NCI-H82 (cell line): ENCODE data around the gene ECE1.

Source experiments
- DNase-seq: peaks from one replicate; lab custom pipeline; 2025; lab: John Stamatoyannopoulos, UW

ECE1 gene

DNA sequence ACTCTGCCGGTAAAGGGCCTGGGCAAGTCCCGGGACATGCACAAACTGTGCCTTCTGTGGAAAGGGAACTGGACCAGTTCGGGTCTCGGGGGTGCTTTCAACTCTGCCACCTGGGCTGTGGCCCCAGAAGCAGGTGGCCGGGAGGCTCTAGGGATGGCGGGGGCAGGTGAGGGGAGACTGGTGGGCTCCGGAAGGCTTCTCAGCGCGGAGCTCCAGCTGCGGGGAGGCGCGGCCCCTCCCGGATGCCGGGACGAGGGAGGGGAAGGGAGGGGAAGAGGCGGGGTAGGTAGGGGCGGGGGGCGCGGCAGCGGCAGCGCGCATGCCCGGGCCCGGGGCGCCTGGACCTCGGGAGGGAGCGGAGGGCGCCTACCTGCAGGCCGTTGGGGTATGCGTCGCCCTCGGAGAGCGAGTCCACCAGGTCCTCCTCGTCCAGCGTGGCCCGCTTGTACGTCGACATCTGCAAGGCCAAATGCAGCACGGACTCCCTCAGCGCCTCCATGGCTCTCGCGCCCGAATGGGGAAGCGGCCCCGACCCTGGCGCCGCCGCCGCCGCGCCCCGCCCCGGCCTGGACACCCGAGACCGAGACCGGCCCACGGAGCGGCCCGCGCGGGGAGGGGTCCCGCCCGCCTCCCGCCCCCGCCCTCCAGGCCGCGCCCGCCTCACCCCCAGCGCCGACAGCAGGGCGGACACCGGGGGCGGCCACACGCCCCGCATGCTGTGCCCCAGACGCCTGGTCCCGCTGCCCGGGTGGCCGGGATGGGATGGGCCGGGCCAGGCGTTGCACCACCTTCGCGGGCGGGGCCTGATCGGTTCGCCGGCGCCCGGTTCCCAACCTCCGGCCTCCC, at the start of gene ECE1:
ECE1 (minus strand) TSS at position 764 of the 846 bp plus-strand sequence; CDS start at position 715, 49 bp downstream.
- peak; percentile 67 for DNase-seq

DNA sequence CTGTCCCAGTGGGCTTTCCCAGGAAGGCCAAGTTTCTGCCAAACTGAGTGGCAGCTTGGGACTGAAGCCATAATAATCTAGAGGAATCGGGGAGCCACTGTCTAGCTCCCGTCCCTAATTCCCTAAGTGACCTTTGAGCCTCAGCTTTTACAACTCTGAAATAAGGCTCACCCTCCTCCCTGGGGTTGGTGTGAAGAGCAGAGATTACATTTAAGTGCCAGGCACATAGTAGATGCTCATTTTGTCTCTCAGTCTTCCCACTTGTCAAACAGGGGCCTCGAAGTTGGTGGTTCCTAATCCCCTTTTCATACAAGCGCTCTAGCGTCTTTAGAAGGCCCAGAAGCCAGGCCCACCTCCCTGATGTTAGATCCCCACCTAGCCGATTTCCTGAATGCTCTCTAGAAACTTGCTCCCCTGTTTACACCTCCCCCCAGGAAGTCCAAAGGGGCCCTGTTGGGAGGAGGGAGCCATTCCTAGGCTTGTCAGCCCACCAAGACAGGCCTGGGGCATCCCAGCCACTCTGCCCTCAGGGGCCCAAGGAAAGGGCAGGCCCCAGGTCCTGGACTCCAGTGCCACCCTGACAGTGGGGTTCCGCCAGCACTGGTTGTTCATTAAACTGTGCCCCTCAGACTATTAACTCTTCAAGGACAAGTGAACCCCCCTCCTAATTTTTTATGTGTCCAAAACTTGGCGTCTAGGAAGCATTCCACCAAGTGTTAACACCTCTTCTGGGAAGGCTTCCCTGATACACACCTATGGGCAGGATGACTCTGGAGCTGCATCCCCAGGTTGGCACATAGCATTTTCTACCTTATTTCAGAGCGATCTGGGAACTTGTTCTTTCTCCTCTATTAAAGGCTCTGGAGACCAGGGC, 49.3 kb upstream of the ECE1 start:
- no peak for DNase-seq

DNA sequence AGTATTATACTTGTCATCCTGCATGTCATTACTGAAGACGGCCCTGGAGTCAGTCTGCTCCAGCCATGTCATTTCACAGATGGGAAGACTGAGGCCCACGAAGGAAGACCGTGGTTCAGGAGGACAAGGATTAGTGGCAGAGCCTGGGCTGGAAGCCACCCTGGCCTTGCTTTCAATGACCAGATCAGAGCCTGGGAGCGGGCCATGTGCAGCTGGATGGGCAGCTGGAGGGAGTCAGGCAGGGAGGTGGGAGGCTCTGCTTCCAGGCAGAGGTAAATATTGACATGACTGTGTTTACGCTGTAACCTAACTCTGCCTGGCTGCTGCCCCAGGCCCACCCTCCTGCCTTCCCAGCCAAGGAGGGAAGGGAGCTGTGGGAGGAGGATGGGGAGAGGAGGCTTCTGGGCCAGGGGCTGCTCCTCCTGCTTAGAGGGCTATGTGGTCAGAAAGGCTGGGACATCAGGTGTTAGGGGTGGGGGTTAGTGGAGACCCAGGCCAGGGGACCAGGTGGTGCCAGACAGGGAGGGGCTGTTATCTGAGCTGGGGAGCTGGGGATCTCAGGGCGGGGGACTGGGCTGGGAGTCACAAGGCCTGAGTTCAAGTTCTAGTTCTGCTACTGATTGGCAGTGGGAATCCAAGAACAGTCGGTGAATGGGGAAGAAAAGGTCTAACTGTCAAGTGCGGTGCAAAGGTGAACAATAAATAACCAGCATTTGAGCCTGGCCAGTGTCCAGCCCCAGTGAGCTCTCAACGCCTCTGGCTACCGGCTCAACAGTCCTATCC, 48.5 kb upstream of the ECE1 start:
- DNase-seq = no peak

DNA sequence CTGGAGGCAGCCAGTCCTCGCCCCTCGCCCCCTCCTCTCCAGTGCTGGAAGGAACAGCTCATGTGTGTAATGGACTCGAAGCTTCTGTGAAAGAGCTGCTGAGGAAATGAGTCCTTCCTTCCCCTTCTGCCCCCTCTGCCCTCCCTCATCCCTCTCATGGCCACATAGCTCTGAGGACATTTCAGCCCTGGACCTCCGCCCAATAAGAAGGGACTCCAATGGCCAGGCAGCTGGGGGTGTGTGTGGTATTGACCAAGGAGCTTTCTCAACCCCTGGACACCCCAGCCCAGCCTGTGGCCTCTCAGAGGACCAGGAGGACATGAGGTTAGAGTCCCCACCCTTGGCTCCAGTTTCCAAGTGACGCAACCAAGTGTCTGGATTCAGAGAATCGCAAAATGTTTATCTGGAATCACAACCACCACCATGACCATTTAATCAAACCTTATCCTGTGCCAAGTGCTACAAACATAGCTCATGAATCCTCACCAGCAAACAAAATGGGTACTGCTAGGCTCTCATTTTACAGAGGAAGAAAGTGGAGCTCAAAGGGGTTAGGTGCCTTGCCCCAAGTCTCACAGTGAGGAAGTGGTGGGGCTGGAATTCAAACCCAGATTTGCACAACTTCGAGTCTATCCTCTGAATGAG, 47.8 kb upstream of the ECE1 start:
- no peak for DNase-seq

DNA sequence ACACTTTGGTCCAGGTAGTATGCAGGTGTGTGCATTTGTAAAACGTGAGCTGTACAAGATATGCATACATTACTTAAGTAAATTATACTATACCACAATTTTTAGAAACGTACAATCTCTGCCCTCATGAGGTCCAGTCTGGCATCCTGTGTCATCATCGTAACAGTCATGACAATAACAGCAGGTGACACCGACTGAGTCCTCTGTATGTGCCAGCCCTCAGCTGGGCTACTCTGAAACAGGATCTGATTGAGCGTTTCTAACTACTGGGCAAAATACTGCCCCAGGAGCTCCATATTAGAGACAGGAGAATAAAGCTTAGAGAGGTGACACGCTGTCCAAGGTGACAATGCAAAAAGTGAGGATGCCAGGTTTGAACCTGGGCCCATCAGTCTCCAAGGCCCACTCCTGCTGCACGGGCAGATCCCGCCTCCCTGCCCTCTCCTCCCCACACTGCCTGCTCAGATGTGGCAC, 47.2 kb upstream of the ECE1 start:
- DNase-seq = no peak

DNA sequence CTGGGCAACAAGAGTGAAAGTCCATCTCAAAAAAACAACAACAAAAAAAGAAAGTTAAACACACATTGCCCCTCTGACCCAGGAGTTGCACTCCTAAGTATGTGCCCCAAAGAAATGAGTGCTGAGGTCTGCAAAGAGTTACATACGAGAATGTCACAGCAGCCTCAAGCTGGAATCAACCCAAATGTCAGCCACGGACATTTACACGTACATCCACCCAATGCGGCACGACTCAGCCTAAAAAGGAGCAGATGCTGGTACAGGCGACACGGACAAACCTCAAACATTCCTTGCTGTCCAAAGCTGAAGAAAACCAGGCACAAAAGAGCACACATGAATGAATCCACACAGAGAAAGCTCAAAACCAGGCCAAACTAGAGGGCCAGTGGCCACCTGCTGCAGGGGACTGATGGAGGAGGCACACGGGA, 46.8 kb upstream of the ECE1 start:
- no peak for DNase-seq

DNA sequence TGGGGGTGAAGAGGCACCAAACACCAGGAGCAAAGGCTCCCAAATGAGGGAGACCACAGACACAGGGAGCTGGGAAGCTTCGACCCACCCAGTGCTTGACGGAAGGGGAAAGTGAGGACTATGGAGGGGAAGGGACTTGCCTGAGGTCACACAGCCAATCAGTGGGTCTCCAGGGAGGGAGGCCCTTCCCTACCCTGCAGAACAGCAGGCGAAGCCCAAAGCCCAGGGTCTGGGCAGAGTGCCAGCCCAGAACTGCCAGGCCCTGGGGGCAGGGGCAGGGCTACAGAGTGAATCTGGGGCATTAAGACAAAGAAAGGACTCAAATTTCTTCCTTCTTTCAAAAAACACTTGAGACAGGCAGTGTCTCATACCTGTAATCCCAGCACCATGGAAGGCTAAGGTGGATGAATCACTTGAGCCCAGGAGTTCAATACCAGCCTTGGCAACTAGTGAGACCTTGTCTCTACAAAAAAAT, 45.5 kb upstream of the ECE1 start:
- no peak for DNase-seq

DNA sequence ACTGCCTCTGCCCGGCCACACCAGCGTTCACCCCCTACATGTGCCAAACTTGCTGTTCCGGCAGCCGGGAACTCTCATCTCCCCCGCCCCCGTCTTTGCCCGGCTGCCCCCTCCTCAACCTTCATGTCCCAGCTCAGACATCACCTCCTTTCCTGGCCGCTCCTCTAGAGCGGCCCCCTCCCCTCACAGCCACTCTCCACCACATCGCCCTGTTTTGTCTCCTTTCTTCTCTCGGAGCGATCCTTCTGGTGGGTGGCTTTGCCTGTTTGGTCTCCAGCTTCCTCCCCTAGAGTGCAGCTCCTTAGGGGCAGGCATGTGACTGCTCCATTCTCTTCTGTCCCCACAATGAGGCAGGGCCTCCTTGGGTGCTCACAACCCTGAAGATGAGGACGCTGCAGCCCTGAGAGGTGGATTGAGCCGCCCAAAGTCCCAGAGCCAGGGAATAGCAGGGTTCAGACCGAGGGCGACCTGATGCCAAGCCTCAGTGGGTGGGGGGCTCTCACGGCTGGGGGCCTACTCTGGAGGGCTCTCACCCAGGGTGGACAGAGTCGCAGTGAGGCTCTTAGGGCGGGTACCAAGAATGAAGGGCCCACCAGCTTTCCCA, 44.9 kb upstream of the ECE1 start:
- no peak for DNase-seq

DNA sequence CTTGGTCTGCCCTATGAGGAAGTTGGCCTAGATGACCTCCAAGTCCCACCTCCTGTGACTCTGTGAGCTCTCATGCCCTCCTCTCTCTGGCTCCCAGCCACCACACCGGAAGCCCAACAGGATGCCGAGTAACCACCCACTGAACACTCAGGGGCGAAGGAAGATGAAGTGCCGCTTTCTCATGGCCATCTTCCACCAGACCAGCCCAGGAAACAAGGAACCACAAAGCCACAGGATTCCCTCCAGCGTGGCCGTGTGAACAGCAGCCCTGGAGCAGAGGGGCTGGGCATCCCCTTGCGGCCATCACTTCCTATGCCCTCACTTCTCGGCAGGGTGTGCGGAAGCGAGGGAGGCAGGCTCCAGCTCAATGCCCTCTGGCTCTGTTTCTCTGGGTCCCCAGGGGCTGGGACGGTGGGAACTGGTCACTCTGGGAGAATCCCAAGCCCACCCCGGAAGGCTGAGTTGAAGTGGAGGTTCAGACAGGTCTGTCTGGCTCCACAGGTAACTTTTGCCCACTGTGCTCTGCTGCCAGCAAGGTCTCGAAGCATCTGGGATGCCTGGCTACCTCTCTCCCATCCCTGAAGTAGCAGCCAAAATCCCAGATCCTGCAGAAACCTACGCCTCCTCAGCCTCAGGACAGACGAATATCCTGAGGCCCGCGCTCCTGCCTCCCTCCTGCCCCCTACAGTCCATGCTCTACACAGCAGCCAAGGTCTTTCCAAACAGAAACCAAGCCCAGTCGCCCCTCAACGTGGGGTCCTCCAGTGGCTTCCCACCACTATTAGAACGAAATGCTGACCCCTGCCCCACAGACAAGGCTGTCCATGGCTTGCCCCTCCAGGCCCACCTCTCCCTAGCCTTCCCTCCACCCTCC, 44.2 kb upstream of the ECE1 start:
- DNase-seq = peak; percentile 57

DNA sequence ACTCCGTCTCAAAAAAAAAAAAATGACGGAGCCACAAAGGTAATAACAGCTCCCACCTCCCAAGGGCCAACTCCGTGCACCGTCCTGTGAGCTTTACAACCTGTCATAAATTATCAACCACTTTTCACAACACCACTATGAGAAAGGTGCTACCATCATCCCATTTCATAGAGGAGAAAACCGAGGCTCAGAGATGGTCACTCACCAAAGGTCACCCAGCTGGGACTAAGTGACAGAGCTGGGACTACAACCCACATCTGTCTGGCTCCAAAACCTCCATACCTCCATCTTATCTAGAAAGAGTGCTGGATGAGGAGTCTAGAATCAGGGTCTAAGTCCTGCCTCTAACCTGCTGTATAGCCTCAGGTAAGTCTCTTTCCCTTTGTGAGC, 43.6 kb upstream of the ECE1 start:
- no peak for DNase-seq

DNA sequence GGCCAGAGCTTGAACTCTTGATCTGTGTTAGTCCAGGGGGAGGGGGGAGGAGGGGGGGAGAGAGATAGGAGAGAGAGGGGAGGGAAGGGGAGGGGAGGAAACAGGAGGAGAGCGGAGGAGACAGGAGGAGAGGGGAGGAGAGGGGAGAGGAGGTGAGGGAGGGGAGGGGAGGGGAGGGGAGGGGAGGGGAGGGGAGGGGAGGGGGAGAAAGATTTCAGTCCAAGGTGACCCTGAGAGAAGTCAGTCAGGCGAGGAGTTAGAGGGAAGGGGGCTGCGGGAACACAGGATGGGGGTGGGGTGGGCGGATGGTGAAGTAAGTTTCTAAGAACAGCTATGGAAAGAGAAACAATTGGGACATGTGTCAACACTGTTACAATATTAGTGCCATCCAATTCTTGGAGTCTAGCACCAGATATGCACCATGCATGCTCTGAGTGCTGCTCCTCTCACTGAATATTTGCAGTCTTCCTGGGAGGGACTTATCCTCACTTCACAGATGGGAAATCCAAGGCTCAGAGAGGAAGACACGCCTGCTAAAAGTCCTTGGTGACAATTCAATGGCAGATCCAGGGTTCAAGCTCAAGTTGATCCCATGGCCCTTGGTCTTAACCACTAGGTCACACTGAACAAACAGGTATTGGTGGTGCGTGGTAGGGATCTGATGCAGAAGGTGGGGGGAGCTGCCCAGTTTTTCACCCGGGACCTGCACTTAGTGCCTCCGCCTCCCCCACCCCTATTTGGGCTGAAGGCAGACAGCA, 42.5 kb upstream of the ECE1 start:
- DNase-seq = peak; percentile 59

DNA sequence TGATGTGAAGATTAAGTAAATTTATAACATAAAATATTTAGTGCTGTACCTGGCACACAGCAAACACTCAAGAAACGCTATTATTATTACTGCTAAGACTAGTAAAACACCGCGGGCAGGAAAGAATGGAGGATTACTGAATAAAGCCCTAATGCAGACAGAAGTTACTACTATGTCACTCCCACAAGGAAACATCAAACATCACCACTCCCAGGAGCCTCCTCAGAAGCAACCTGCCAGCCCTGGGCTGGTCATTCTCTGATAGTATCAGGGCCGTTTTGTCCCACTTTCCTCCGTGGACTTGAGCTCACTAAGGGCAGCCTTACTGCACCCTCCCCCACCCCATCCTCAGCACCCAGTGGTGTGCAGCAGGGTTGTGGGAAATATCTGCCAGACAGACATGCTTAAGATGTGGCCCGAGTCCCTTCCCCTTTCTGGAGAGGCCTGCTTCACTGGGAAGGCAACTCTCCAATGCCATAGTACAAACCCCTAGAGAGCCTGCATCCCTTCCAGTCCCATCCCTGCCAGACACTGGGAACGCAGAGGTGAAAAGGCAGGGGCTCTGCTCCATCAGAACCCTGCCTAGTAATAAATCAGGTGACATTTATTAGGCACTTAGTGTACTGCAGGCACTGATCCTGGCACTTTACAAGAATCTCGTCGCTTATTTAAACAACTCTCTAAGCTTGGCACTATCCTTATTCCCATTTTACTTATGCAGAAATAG, 41.7 kb upstream of the ECE1 start:
- DNase-seq = no peak

DNA sequence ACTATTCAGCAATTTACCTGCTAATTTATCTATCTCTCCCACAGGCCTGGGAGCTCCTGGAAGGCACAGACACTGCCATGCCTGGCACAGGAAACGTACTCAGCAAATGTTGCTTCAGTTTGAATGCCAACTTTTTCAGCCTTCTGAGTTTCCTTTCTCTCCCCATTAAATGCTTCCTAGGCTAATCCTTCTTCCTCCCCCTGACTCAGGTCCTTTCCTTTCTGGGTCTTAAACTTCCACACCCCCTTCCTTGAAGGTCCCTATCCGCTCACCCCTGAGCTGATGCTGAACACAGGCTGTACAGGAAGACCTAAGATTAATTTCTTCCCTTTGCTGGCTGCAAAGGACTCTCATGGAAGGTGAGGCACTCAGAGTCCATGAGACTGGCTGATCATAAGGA, 40.3 kb upstream of the ECE1 start:
- no peak for DNase-seq

DNA sequence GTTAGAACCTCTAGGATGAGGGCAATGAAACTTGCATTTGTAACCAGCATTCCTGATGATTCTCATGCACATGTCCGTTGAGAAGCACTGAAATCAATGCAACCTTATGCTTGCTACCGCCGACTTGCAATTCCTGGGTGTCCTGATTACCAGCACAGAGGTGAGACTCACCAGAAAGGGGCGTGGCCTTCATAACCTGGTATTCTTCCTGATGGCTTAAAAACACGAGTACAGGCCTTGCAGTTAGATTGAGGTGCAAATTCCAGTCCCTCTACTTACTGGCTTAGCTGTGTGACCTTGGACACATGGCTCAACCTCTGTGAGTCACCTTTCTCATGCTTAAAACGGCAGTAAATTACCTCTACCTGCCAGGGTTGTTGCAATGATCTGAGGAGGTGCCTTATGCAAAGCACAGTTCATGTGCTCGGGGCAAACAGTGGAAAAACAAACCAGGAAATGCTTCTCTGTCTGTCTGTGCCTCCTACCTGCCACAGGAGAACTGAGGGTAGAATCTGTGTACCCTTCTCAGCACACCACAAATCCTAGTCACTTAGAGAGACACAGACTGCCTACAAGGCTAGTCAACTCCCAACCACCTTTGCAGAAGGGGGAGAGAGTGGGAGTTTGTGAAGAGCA, 39.1 kb upstream of the ECE1 start:
- DNase-seq = no peak

DNA sequence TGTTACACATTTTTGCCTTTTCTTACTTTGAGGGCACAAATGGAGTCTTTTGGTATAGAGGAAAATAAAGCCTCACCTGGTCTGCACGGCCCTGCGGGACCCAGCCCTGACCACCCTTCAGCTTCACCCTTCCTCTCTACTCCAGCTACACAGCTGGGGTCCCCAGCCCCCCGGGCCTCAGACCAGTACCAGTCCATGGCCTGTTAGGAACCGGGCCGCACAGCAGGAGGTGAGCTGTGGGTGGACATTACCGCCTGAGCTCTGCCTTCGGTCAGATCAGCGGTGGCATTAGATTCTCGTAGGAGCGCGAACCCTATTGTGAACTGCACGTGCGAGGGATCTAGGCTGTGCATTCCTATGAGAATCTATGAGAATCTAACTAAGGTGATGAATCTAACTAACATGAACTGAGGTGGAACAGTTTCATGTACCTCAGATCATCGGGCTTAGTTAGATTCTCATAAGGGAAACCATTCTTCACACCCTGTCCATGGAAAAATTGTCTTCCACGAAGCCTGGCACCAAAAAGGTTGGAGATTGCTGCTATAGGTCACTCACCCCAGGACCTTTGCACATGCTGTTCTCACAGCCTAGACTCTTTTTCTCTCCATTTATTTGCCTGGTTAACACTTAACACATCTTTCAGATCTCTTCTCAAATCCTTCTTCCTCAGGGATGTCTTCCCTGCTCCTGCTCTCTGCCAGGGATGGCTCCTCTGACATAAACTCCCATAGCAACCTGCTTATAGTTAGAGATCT, 37.5 kb upstream of the ECE1 start:
- no peak for DNase-seq

DNA sequence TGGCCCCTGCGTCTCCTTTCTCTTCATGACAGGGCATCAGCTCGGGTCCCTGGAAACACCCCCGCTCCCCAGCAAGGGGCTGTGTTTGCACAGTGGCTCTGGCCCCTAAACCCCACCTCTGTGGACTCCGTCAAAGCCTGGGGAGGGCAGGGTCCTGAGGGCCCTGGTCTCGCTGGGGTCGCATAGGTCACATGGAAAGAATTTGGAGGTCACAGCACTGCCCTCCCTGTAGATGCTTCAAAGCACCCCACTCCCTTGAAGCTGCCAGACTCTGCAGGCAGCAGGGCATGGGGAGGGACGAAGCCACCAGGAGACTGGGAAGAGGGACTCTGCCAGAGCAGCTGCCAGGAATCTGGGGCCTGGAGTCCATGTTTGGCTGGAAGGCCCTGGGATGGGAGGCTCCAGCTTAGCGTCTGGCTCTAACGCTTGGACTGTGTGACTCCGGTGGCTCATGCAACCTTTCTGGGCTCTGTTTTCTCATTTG, 36.6 kb upstream of the ECE1 start:
- no peak for DNase-seq

DNA sequence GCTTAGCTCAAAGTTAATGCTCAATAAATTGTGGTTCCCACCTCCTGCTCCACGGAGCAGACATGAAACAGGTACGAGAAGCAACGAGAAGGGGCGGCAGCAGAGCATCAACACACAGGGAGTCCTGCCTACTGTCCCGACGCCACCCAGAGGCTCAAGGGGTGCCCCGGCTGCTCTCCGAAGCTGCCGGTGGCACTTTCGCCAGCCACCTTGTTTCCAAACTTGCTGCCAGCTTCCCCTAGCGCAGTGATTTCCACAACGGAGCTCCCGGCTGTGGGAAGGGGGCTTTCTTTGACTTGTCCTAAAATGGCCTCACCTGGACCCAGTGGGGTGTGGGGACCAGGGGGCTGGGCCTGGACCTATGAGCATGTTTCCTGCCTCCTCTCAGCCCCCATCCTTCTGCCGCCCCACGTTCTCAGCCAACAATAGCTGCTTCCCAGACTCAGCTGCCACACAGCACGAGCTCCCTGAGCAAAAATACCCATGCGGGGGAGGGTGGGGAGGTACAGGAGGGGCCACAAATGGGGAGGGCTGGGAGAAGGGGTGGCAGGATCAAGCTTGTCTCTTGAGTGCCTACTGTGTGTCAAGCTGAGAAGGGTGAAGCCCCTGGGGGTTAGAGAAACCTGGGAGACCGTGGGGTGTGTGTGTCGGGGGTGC, 35.6 kb upstream of the ECE1 start:
- DNase-seq = no peak
